Fibroblast of villous mesenchyme (primary cell): ENCODE data around the gene SLC19A1. TPM values are rescaled to one million over a fixed set of nuclear protein-coding genes. Genes with fewer than 3 reads are reported as not detected.

Source experiments
- DNase-seq: peaks from one replicate; pipeline ENCODE4 v3.0.0-alpha.2; 2010; ENCODE audit warnings: low read depth
- H3K4me3 ChIP-seq: 2 replicates; pipeline ENCODE4 v1.5.1; 2011; ENCODE audit warnings: low read depth, mild to moderate bottlenecking, low read length
- CTCF ChIP-seq: IDR thresholded peaks from 2 replicates; pipeline ENCODE4 v1.5.1; 2012; ENCODE audit warnings: low read depth, mild to moderate bottlenecking, low read length; ENCODE audit not compliant: insufficient read depth
- total RNA-seq: library from RNA; depleted of rRNA; stranded (reverse); fragments of >200 nt; gene quantifications from 2 replicates; pipeline ENCODE4 v1.2.3, GENCODE V29; 2012

SLC19A1 gene
- total RNA-seq, 1 donor = 6.5 TPM

- TF ChIP-seq CTCF = no peak
- no peak overlapping the region for H3K4me3 ChIP-seq
- no peak for DNase-seq
Observed at GRCh38 chr21:45580576-45581321, 38.5 kb upstream of the SLC19A1 start.

DNA sequence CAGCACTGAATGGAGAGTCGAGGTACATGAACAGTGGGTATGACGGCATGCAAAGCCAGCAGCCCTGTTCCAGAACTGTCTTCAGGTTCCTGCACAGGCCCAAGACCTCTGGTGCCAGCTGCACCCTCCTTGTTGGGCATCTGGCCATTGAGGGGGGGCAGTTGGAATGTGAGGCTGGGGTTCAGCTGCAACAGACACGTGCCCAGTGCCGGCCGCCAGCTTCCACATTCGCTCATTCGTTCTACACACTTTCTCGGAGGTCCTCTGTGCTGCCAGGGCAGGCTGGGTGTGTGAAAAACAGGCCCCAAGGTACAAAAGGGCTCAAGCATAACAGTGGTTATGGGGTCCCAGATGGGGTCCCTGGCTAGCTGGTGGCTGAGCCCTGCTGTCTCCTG is 37.9 kb upstream of the SLC19A1 start:
- H3K4me3 ChIP-seq = no peak overlapping the region
- no peak for TF ChIP-seq CTCF
- no peak for DNase-seq

DNA sequence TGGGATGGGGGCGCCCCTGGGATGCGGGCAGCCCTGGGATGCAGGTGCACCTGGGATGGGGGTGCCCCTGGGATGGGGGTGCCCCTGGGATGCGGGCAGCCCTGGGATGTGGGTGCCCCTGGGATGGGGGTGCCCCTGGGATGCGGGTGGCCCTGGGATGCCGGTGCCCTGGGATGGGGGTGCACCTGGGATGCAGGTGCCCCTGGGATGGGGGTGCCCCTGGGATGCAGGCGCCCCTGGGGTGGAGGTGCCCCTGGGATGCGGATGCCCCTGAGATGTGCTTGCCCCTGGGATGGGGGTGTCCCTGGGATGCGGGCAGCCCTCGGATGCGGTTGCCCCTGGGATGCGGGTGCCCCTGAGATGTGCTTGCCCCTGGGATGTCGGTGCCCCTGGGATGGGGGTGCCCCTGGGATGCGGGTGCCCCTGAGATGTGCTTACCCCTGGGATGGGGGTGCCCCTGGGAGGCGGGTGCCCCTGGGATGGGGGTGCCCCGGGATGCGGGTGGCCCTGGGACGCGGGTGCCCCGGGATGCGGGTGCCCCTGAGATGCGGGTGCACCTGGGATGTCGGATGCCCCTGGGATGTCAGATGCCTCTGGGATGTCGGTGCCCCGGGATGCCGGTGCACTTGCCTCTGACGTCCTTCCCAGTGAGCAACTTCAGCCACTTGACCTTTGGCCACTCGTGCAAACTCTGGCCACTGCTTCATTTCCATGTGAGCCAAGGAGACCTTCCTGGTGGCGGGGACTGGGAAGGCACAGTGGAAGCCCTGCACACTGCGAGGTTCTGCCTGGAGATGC is 37.3 kb upstream of the SLC19A1 start:
- no peak for DNase-seq
- no peak for TF ChIP-seq CTCF

GRCh38 chr21:45578811-45579381 is 36.7 kb upstream of the SLC19A1 start:
- TF ChIP-seq CTCF = no peak
- H3K4me3 ChIP-seq = no peak overlapping the region
- no peak for DNase-seq

More for the DNA sequence above, 37.3 kb upstream of the SLC19A1 start:
- H3K4me3 ChIP-seq = no peak overlapping the region

DNA sequence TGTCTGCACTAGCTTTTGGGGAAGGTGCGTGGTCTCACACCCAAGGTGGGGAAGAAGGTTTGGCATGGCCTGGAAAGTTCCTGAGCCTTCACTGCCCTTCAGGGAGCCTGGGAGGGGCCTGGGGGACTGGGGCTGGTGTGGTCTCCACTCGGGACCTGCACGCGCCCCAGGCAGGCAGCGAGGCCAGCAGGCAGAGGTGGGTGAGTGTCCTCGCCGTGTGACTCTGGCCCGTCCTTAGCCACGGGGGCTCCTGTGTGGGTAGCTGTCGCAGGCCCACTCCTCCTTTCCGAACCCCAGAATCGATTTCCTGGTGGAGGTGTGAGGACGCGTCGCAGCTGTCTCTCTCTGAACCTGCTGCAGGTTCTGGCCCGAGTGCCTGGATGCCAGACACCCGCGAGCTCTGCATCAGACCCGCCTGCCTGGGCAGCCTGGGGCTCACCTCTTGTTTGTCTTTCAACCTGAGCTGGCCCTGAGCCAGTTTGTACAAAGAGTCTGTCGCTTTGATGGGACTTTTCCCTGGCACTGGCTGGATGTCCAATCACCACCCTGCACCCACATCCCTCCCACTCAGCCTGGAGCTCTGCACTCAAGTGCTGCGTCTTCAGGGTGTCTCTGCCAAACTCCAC is 36.0 kb upstream of the SLC19A1 start:
- DNase-seq = no peak
- no peak for TF ChIP-seq CTCF
- no peak overlapping the region for H3K4me3 ChIP-seq

- no peak for DNase-seq
- H3K4me3 ChIP-seq = no peak overlapping the region
- no peak for TF ChIP-seq CTCF
Observed at GRCh38 chr21:45577801-45578175, 35.5 kb upstream of the SLC19A1 start.
